NCI-H187 (cell line): Measurements from ENCODE around the gene NDUFB11.
"Not testable (repeated sequence)": the region's sequence is repeated elsewhere in the genome, so short reads cannot be mapped to it uniquely, and the experiment has no call there.

ENCODE experiments used
- DNase-seq, 2 experiments: peaks; one replicate each; lab custom pipeline; 2025; lab: John Stamatoyannopoulos, UW

NDUFB11 gene

DNA sequence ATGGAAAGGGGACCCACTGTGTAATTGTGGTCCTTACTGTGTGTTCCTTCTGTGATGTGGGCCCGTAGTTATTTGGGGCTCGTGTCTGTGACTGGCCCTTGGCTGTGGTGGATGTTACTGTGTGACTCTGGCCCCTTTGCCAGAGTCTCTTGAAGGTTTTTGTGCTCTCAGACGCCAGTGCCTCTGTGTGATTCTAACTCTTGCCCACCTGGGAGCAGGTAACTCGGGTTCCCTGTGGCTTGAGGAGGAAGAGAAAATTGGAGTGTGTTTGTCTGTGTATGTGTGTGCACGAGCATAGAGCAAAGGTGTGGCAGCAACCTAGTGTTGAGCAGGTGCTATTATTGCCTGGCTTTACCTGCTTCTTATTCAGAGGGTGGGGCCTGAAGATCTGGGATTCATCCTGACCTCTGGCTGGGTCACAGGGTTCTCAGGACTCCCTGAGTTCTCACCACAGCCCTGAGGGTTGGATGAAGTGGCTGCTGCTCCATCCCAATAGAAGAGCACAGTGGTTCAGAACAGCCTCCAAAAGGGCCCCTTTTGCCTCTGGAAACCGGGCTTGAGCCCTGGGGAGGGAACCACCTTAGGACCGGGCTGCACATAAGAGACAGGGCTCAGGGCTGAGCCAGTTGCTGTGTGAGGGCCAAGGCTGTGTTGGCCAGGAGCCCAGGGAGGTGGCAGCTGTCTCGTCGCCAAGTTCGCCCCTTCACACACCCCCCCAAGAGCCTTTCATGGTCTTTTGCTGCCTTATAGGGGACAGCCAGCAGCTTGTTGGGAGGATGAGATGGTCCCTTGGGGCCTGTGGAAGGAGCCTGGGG, 1.8 kb upstream of the NDUFB11 start:
- no peak for DNase-seq

- no peak for DNase-seq
Measured at GRCh38 chrX:47145395-47146120, 1.1 kb upstream of the NDUFB11 start.

- DNase-seq: no peak
Measured at GRCh38 chrX:47143894-47144625, 442 bp downstream of the NDUFB11 start.

DNA sequence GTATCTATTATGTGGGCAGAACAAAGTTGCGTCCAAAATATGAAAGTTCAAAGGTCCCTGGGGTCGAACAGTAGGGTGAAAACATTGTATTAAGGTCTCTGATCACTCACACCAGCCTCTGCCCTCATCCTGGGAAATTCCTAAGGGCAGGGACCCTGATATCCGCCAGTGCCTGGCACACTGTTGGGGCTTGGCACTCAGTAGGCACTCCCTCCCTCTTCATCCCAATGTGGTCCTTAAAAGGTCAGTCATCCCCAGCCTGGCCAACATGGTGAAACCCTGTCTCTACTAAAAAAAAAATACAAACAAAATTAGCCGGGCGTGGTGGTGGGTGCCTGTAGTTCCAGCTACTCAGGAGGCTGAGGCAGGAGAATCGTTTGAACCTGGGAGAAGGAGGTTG, 6.3 kb downstream of the NDUFB11 start:
- DNase-seq: no peak

GRCh38 chrX:47135650-47136049, 8.9 kb downstream of the NDUFB11 start:
- DNase-seq: not testable (repeated sequence)

DNA sequence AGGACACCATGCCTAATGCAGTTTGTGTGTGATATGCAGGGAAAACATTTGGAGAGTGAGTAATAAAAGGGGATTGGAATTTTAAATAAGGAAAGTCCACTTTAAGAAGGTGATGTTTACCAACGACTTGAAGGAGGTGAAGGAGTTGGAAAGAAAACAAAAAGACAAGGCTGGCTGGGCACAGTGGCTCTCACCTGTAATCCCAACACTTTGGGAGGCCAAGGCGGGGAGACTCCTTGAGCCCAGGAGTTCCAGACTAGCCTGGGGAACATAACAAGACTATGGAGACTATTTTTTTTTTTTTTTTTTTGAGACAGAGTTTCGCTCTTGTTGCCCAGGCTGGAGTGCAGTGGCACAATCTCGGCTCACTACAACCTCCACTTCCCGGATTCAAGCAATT, 11.0 kb downstream of the NDUFB11 start:
- DNase-seq: no peak

DNA sequence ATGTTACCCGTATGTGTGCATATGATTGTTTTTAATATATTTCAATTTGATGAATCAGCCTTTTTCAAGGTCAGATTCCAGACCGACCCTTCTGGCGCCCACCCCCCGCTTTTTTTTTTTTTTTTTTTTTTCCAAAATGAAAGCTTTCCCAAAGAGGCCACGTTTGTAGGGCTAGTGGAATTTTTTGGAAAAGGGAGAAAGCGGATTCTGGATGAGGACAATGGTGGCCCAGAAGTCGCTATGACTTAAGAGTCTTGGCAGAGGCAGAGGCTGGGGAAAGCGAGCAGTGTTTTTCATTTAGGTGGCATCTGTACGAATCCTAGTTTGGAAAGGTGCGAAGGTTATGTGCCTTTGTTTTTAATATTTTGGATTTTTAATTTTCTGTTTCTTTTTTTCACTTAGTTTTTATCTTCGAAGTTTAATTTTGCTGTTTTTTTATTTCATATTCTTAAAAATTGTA, 14.6 kb downstream of the NDUFB11 start:
- DNase-seq: no peak

- DNase-seq: peak; percentile 76 to 91
Measured at GRCh38 chrX:47129157-47129898, 15.2 kb downstream of the NDUFB11 start.

- not testable (repeated sequence) for DNase-seq
Measured at GRCh38 chrX:47124466-47124865, 20.0 kb downstream of the NDUFB11 start.

- DNase-seq: not testable (repeated sequence)
Measured at GRCh38 chrX:47116551-47117110, 27.9 kb downstream of the NDUFB11 start.

- no peak for DNase-seq
Measured at GRCh38 chrX:47112316-47112954, 32.1 kb downstream of the NDUFB11 start.

- not testable (repeated sequence) for DNase-seq
Measured at GRCh38 chrX:47110936-47111615, 33.4 kb downstream of the NDUFB11 start.

DNA sequence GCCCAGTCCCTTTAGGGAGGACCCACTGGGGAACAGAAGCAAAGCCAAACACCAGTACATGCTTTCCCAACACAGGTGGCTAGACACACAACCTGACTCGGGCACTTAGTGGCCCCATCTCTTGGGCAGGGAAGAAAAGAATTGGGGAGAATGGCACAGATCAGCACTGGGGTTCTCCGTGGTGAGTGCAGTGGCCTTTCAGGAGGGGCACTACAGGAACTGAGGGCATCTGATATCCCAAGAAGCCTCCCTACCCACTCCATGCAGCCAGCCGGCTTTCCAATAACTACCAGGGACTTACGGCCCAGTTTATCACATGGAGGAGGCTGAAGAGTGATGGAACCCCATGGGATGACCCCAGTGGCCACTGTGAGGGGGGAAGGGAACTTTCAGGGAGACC, 43.3 kb downstream of the NDUFB11 start:
- DNase-seq: no peak

- no peak for DNase-seq
Measured at GRCh38 chrX:47098338-47099094, 46.0 kb downstream of the NDUFB11 start.

GRCh38 chrX:47097018-47097417, 47.5 kb downstream of the NDUFB11 start:
- no peak for DNase-seq

GRCh38 chrX:47093860-47094259, 50.6 kb downstream of the NDUFB11 start:
- no peak for DNase-seq

GRCh38 chrX:47093248-47093647, 51.3 kb downstream of the NDUFB11 start:
- no peak for DNase-seq
